GM21723 (cell line): ENCODE measurements around the gene SYNDIG1.

Experiments used
- ATAC-seq: cut with Tn5 transposase; IDR thresholded peaks from one replicate; pipeline ENCODE4 v1.9.1; 2021; ENCODE audit warnings: mild to moderate bottlenecking, moderate library complexity; ENCODE audit not compliant: unreplicated experiment

The SYNDIG1 gene

GRCh38 chr20:24522452-24523330, 53.3 kb downstream of the SYNDIG1 start:
- no peak for ATAC-seq

GRCh38 chr20:24523661-24524060, 54.2 kb downstream of the SYNDIG1 start:
- ATAC-seq: no peak

GRCh38 chr20:24528583-24529368, 59.3 kb downstream of the SYNDIG1 start:
- no peak for ATAC-seq

DNA sequence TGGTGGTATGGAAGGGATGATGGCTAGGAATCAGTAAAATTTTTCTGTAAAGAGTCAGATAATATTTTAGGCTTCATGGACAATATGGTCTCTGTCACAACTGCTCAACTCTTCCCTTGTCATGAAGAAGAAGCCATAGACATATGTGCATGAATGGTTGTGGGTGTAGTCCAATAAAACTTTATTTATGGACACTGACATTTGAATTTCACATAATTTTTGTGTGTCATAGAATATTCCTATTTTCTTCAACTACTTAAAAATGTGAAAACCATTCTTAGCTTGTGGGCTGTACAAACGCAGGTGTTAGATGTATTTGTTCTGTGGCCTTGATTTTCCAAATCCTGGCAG, 59.9 kb downstream of the SYNDIG1 start:
- ATAC-seq: no peak

GRCh38 chr20:24530131-24530680, 60.8 kb downstream of the SYNDIG1 start:
- no peak for ATAC-seq

- no peak for ATAC-seq
Observed at GRCh38 chr20:24531202-24531601, 61.8 kb downstream of the SYNDIG1 start.

GRCh38 chr20:24531631-24532419, 62.4 kb downstream of the SYNDIG1 start:
- no peak for ATAC-seq

- no peak for ATAC-seq
Observed at GRCh38 chr20:24533449-24533848, 64.0 kb downstream of the SYNDIG1 start.

DNA sequence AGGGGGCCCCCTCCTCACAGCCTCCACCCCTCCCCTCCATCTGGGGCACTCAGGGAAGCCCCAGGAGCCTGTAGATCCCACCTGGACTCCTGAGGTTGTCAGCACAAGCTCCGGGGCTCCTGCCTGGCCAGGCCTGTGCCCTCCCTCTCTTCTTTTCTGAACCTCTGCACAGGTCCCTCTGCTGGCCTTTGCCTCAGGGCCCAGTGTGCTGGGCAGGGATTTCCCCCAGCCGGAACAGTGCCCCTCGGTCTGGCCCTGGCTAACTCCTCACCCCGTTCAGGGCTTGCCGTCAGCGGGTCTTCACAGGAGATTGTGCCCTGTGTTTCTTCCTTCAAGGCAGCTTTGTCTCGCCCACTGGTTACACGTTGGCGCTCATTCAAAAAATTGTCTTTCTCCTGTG, 64.9 kb downstream of the SYNDIG1 start:
- no peak for ATAC-seq

DNA sequence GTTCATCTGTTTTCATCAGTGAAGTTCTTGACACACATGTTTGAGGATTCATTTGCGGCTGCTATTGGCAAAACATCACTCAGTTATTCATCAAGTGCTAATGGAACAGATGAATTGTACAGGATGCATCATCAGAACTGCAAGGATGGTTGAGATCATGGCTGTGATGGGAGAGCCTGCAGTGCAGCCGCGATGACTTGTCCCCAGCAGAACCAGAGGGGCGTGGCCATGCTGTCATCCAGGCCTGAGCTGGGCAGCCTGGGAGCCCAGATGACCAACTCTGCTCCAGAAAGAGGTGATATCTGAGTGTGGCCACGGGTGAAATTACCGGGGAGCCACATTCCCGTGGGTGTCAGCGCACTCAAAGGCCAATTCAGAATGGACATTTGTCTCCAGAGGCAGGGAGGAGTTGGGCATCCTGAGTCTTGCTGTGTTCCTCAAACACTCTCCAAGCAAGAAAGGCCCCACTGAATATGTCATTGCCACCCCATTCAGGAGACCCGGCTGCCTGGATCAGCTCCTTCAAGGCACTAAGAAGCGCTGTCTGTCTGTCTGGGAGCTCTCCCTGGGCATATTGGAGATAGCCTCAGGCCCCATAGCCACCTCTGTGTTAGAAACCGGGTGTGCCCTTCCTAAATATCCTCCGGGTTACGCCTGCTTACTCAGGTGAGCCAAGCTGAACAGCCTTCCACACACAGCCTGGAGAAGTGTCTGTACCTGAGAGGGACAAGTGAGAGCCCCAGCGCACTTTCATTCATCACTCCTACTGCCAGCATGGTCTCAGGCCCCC, 66.7 kb downstream of the SYNDIG1 start:
- no peak for ATAC-seq

DNA sequence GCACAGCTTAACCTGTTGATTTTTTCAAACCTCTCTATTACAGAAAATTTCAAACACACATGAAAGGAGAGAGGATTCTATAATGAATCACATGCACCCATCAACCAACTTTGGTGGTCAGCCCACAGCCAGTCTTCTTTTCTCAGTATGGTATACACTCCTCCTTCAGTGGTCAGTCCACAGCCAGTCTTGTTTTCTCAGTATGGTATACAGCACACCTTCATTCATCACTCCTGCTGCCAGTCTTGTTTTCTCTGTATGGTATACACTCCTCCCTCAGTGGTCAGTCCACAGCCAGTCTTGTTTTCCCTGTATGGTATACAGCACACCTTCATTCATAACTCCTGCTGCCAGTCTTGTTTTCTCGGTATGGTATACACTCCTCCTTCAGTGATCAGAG, 67.8 kb downstream of the SYNDIG1 start:
- no peak for ATAC-seq

DNA sequence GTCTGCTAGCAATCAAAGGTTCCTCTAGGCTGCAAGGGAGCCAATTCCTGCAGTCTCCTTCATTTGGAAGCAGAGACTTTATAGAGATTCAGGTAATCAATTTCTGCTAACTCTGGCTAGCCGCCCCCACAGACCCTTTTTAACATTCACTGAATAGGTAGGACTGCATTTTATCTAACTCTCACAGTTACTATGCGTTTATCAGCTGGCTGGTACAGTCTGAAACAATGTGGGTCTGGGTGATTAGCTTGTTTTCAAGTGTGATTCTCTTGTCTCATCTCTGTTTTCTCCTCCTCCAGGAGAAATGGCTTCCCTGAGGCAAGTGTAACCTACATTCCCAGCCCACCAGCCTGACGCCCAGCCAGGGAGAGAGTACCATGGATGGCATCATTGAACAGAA, 73.3 kb downstream of the SYNDIG1 start:
- no peak for ATAC-seq

DNA sequence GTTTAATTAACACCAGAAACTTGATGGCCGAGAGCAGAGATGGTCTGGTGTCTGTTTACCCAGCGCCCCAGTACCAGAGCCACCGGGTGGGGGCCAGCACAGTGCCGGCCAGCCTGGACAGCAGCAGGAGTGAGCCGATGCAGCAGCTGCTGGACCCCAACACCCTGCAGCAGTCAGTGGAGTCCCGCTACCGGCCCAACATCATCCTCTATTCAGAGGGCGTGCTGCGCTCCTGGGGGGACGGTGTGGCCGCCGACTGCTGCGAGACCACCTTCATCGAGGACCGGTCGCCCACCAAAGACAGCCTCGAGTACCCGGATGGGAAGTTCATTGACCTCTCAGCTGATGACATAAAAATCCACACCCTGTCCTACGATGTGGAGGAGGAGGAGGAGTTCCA, 73.7 kb downstream of the SYNDIG1 start:
- ATAC-seq: no peak

DNA sequence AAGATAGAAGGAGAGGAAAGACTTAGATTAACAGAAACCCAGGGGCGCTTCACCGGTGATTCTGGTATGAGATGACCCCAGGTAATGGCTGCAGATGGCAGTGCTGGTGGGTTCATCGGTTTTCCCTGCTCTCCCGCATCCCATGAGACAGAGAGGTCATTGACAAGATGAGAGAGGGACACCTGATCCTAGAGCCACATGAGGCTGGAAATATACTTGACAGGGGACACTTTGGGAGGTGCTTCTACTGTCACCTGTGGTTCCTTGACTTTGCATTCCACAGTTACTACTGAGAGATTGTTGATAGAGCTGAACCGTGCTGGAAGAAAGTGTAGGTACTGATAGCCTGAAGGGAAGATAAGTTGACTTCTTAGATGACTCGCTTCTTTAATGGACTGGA, 74.3 kb downstream of the SYNDIG1 start:
- ATAC-seq: no peak

- no peak for ATAC-seq
Observed at GRCh38 chr20:24544371-24544770, 74.9 kb downstream of the SYNDIG1 start.

- ATAC-seq: no peak
Observed at GRCh38 chr20:24545168-24545567, 75.7 kb downstream of the SYNDIG1 start.

GRCh38 chr20:24546232-24546892, 76.9 kb downstream of the SYNDIG1 start:
- ATAC-seq: no peak

DNA sequence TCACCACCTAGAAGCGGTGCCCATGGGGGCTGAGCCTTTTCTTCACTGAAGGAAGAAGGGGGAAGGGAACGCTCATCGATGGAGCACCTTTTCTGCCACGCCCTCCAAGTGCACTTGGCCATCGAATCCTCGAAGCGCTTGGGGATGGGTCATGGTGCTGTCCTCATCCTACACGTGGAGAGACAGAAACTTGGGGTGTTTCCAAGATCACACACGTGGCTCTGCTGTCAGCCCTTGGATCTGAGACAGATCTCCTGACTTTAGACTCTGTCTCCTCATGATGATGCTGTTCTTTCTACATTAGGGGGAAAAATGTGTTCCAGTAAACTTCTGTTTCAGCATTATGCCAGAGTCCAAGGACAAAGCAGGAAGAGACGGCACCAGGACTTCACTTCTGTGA, 78.5 kb downstream of the SYNDIG1 start:
- no peak for ATAC-seq

GRCh38 chr20:24559114-24559732, 89.8 kb downstream of the SYNDIG1 start:
- ATAC-seq: no peak
